Left ventricle myocardium inferior (tissue), 1 donor: ENCODE results near the gene MOB1B. TPM values are rescaled to one million over a fixed set of nuclear protein-coding genes. Genes with fewer than 3 reads are reported as not detected.
"Not testable (repeated sequence)": the region's sequence is repeated elsewhere in the genome, so short reads cannot be mapped to it uniquely, and the experiment has no call there.

Experiments
- DNase-seq: peaks from one replicate; pipeline ENCODE4 v3.0.0-alpha.2; 2020
- H3K27ac ChIP-seq: fragments of 200-600 bp; replicated peaks from 2 replicates; pipeline ENCODE4 v1.8.0; 2021
- H3K27me3 ChIP-seq: fragments of 200-600 bp; 2 replicates; pipeline ENCODE4 v1.8.0; 2021; ENCODE audit warnings: low read depth
- H3K36me3 ChIP-seq: fragments of 200-600 bp; 2 replicates; pipeline ENCODE4 v1.8.0; 2021
- H3K4me1 ChIP-seq: fragments of 200-600 bp; 2 replicates; pipeline ENCODE4 v1.8.0; 2021
- H3K4me3 ChIP-seq: fragments of 200-600 bp; 2 replicates; pipeline ENCODE4 v1.8.0; 2021; ENCODE audit warnings: mild to moderate bottlenecking, moderate library complexity
- H3K9me3 ChIP-seq: fragments of 200-600 bp; replicated peaks from 2 replicates; pipeline ENCODE4 v1.8.0; 2021
- CTCF ChIP-seq: fragments of 200-600 bp; IDR thresholded peaks from 2 replicates; pipeline ENCODE4 v1.8.0; 2021; ENCODE audit warnings: antibody characterized with exemption, mild to moderate bottlenecking, borderline replicate concordance
- intact Hi-C: fragments of 100-400 bp; cut with micrococcal nuclease; formaldehyde crosslinking; loops from one replicate; pipeline ENCODE4 v1.11.0; 2022
- total RNA-seq: library from RNA; stranded (reverse); fragmentation: NEBNext Ultra II Directional; extraction: Animal tissue kit (Norgen Biotek cat#: 25700); gene quantifications from one replicate; pipeline ENCODE4 v1.2.1, GENCODE V29; 2021
- donor health status: DM: no; HTN: yes; CAD: no; lungs with severe emphysema.

MOB1B gene
- total RNA-seq, 1 donor from 2014 or later = 18.3 TPM

GRCh38 chr4:70997546-70997945, 95.4 kb downstream of the MOB1B start:
- Histone ChIP-seq H3K27me3 (no peaks in the 10 kb centered on the region), H3K9me3 (no peaks in the 10 kb centered on the region), H3K36me3 (peaks cover 16% of the 10 kb centered on the region), H3K4me1 (peaks cover 42% of the 10 kb centered on the region), H3K27ac (peak overlapping the region; percentile 17), H3K4me3 (no peak overlapping the region)
- no peak for DNase-seq
- intact Hi-C loops = no loop called here
- no peak for TF ChIP-seq CTCF

- intact Hi-C loops = loop anchor here (10.0 kb wide), 1 partner anchor 345 kb away; no protein-coding TSS in a partner anchor
- H3K4me1 ChIP-seq = peaks cover 23% of the 10 kb centered on the region
- not testable (repeated sequence) for H3K9me3 ChIP-seq, H3K27ac ChIP-seq, H3K4me3 ChIP-seq, DNase-seq, H3K27me3 ChIP-seq
- peaks cover 16% of the 10 kb centered on the region for H3K36me3 ChIP-seq
These were observed 97.5 kb downstream of the MOB1B start for GRCh38 chr4:70999639-71000038.

GRCh38 chr4:71001363-71001762, 99.2 kb downstream of the MOB1B start:
- not testable (repeated sequence) for DNase-seq, H3K4me1 ChIP-seq, H3K27me3 ChIP-seq, H3K27ac ChIP-seq, H3K9me3 ChIP-seq, H3K4me3 ChIP-seq
- peaks cover 16% of the 10 kb centered on the region for H3K36me3 ChIP-seq
- intact Hi-C loops = loop anchor here (10.0 kb wide), 1 partner anchor 347 kb away; no protein-coding TSS in a partner anchor

GRCh38 chr4:71004281-71004851, 102.2 kb downstream of the MOB1B start:
- no peaks in the 10 kb centered on the region for H3K27me3 ChIP-seq
- no peak for TF ChIP-seq CTCF
- no peak overlapping the region for H3K27ac ChIP-seq
- H3K4me3 ChIP-seq = no peak overlapping the region
- no peaks in the 10 kb centered on the region for H3K9me3 ChIP-seq
- intact Hi-C loops = loop anchor here (10.0 kb wide), 1 partner anchor 350 kb away; no protein-coding TSS in a partner anchor
- H3K4me1 ChIP-seq = no peaks in the 10 kb centered on the region
- DNase-seq = no peak
- H3K36me3 ChIP-seq = peaks cover 6% of the 10 kb centered on the region

GRCh38 chr4:71005025-71005424, 102.9 kb downstream of the MOB1B start:
- intact Hi-C loops = loop anchor here (10.0 kb wide), 1 partner anchor 350 kb away; no protein-coding TSS in a partner anchor
- H3K27me3 ChIP-seq, H3K9me3 ChIP-seq, H3K4me1 ChIP-seq, DNase-seq, H3K36me3 ChIP-seq, H3K4me3 ChIP-seq, H3K27ac ChIP-seq: not testable (repeated sequence)

GRCh38 chr4:71006203-71006907, 104.2 kb downstream of the MOB1B start:
- H3K36me3 ChIP-seq = no peaks in the 10 kb centered on the region
- intact Hi-C loops = loop anchor here (10.0 kb wide), 1 partner anchor 352 kb away; no protein-coding TSS in a partner anchor

More at GRCh38 chr4:71006203-71006907, 104.2 kb downstream of the MOB1B start:
- TF ChIP-seq CTCF = no peak
- no peak overlapping the region for H3K4me3 ChIP-seq
- peaks cover 8% of the 10 kb centered on the region for H3K4me1 ChIP-seq
- H3K27ac ChIP-seq = no peak overlapping the region
- H3K9me3 ChIP-seq = no peaks in the 10 kb centered on the region
- DNase-seq = no peak
- H3K27me3 ChIP-seq = no peaks in the 10 kb centered on the region
